Epithelial cell of esophagus (primary cell): ENCODE results near the gene SF1.

Experiments used
- DNase-seq: peaks from one replicate; pipeline ENCODE4 v3.0.0; 2010; ENCODE audit warnings: low read depth
- H3K4me3 ChIP-seq: 2 replicates; pipeline ENCODE4 v1.5.1; 2011; ENCODE audit warnings: mild to moderate bottlenecking, low read length, control low read depth
- TF ChIP-seq, protein P1 (sequence below): IDR thresholded peaks from 2 replicates; pipeline ENCODE4 v1.5.1; 2011; ENCODE audit warnings: low read depth, mild to moderate bottlenecking, low read length, control low read depth, inconsistent platforms; ENCODE audit not compliant: insufficient read depth; ENCODE audit errors: missing control alignments

SF1 gene

DNA sequence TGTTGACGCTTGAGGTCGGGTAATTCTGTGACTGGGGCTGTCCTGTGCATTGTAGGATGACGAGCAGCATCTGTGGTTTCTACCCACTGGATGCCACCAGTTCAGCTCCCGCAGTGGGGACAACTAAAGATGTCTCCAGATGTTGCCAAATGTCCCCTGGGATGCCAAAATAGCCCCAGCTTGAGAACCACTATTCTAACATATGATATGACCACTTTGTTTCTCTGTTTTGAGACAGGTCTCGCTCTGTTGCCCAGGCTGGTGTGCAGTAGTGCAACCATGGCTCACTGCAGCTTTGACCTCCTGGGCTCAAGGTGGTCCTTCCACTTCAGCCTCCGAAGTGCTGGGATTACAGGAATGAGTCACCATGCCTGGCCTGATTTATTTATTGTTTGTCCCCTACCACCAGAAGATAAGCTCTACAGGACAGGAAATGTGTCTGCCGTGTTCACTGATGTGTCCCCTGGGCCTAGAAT is 36.4 kb upstream of the SF1 start:
- H3K4me3 ChIP-seq: no peak overlapping the region

DNA sequence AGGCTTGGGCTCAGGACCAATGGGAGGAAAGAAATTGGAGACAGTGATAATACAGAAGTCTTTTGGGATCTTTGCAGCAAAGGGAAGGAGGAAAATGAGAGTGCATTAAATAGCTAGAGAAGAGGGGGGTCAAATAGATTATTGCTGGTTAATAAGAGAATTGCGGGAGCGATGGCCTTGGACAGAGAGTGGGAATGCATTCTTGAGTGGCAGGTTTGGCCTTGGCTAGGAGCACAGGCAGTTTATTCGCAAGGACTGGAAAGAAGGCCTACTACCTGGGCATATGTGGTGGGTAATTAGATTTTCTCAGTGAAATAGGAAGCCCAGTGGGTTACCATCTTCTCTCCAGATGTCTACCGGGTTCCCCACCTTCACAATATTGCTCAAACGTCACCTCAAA is 35.5 kb upstream of the SF1 start:
- no peak overlapping the region for H3K4me3 ChIP-seq
- TF ChIP-seq, protein P1, sequence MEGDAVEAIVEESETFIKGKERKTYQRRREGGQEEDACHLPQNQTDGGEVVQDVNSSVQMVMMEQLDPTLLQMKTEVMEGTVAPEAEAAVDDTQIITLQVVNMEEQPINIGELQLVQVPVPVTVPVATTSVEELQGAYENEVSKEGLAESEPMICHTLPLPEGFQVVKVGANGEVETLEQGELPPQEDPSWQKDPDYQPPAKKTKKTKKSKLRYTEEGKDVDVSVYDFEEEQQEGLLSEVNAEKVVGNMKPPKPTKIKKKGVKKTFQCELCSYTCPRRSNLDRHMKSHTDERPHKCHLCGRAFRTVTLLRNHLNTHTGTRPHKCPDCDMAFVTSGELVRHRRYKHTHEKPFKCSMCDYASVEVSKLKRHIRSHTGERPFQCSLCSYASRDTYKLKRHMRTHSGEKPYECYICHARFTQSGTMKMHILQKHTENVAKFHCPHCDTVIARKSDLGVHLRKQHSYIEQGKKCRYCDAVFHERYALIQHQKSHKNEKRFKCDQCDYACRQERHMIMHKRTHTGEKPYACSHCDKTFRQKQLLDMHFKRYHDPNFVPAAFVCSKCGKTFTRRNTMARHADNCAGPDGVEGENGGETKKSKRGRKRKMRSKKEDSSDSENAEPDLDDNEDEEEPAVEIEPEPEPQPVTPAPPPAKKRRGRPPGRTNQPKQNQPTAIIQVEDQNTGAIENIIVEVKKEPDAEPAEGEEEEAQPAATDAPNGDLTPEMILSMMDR: no peak
- no peak for DNase-seq

More for the DNA sequence above, 36.4 kb upstream of the SF1 start:
- no peak for DNase-seq
- TF ChIP-seq, protein P1: no peak

DNA sequence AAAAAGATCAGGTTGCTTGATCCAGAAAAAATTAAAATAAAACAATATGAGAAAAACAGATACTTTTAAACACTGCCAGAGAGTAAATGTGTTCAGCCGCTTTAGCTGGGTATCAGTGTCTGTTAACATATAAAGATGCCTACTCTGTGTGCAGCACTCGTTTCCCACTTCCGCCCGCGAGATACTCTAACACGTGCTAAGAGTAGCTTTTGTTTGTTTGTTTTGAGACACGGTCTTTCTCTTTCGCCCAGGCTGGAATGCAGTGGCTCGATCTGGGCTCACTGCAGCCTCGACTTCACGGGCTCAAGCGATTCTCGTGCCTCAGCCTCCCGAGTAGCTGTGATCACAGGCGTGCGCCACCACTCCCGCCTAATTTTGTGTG is 32.5 kb upstream of the SF1 start:
- DNase-seq: no peak
- TF ChIP-seq, protein P1: no peak

DNA sequence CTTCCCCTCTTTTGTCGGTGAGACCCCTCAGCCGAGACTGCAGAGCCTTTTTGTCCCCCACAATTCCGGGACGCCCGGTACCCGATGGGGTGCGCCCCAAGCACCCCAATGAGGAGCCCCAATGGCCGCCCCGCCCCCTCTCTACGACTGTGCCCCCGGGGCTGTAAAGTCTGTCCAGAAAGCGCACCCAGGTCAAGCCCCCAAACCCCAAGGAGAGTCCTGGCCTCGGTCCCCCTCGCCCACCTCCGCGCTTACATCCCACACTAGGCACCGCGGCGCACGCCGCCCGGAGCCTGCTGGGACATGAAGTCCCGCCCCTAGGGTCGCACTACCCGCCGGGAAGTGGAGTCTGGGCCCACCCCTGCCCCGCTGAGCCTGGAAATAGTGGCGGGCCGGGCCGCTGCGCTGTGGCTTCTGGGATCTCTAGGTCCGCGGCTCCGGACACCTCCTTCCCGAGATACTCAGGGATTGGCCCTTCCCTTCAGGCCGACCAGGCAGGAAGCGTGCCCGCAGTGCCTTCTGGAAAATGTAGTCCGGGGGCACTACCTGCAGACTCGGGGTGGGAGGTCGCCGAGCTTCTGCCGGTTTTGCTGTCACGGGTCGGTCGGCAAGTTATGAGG is 32.0 kb upstream of the SF1 start, which contains the start of gene MEN1:
MEN1 (minus strand) TSS at position 281 of the 620 bp plus-strand sequence. CDS start 442 bp downstream, outside the sequence.
- TF ChIP-seq, protein P1: no peak
- H3K4me3 ChIP-seq: peak within 1 kb of the TSS; percentile 78
- DNase-seq: peak; percentile 97

More for the DNA sequence above, 32.5 kb upstream of the SF1 start:
- H3K4me3 ChIP-seq: peak overlapping the region; percentile 78

- peak overlapping the region; percentile 78 for H3K4me3 ChIP-seq
- TF ChIP-seq, protein P1: no peak
- DNase-seq: peak; percentile 77
Measured at GRCh38 chr11:64809781-64810241, 31.5 kb upstream of the SF1 start.

- no peak for DNase-seq
- H3K4me3 ChIP-seq: no peak overlapping the region
- TF ChIP-seq, protein P1: no peak
Measured at GRCh38 chr11:64805481-64805880, 27.1 kb upstream of the SF1 start.
